WTC11 (cell line): ENCODE results near the gene PPIP5K2. TPM values are rescaled to one million over a fixed set of nuclear protein-coding genes. Genes with fewer than 3 reads are reported as not detected.

ENCODE experiments used
- ATAC-seq: fragments of 200-7000 bp; cut with Tn5 transposase; 2 replicates; pipeline ENCODE4 v1.10.0; 2021; ENCODE audit warnings: mild to moderate bottlenecking, moderate library complexity
- CTCF ChIA-PET: fragments of 300-600 bp; sonication (Branson Sonifier 250); formaldehyde crosslinking; loops from one replicate; lab custom pipeline; 2021; ENCODE audit warnings: antibody characterized with exemption; lab: Charles Lee
- POLR2A ChIA-PET: fragments of 350-600 bp; sonication (Branson Sonifier 250); formaldehyde crosslinking; loops from one replicate; lab custom pipeline; 2021; ENCODE audit warnings: antibody characterized with exemption; lab: Charles Lee
- DNase-seq: peaks from one replicate; pipeline ENCODE4 v3.0.0; 2021; ENCODE audit warnings: low spot score
- H3K27ac Mint-ChIP-seq: 2 replicates; pipeline ENCODE4 v1.8.0; 2021; ENCODE audit warnings: mixed read lengths
- H3K27me3 Mint-ChIP-seq: 2 replicates; pipeline ENCODE4 v1.8.0; 2021; ENCODE audit warnings: low read depth, mild to moderate bottlenecking, moderate library complexity, mixed read lengths
- H3K36me3 Mint-ChIP-seq: 2 replicates; pipeline ENCODE4 v1.8.0; 2021; ENCODE audit warnings: mixed read lengths
- H3K4me1 Mint-ChIP-seq: 2 replicates; pipeline ENCODE4 v1.8.0; 2022; ENCODE audit warnings: mixed read lengths
- H3K4me3 Mint-ChIP-seq: 2 replicates; pipeline ENCODE4 v1.8.0; 2021; ENCODE audit warnings: mild to moderate bottlenecking, moderate library complexity, mixed read lengths
- H3K9me3 Mint-ChIP-seq: 2 replicates; pipeline ENCODE4 v1.8.0; 2021; ENCODE audit warnings: mixed read lengths
- ATF1 ChIP-seq: sonication (generic); formaldehyde crosslinking; IDR thresholded peaks from 2 replicates; pipeline ENCODE4 v1.8.1; 2023; ENCODE audit warnings: mild to moderate bottlenecking, moderate library complexity, missing genetic modification reagents
- CTCF ChIP-seq: fragments of 200-600 bp; IDR thresholded peaks from 2 replicates; pipeline ENCODE4 v1.8.0; 2022; ENCODE audit warnings: antibody characterized with exemption
- ESRRA ChIP-seq: sonication (generic); formaldehyde crosslinking; IDR thresholded peaks from 2 replicates; pipeline ENCODE4 v1.8.1; 2022; ENCODE audit warnings: mild to moderate bottlenecking, missing genetic modification reagents, borderline replicate concordance
- ETV6 ChIP-seq: sonication (generic); formaldehyde crosslinking; IDR thresholded peaks from 2 replicates; pipeline ENCODE4 v1.8.1; 2022; ENCODE audit warnings: mild to moderate bottlenecking, missing genetic modification reagents
- FOXJ3 ChIP-seq: sonication (generic); formaldehyde crosslinking; IDR thresholded peaks from 2 replicates; pipeline ENCODE4 v1.9.0; 2021; ENCODE audit warnings: missing genetic modification reagents, mild to moderate bottlenecking, borderline replicate concordance
- FOXP4 ChIP-seq: sonication (generic); formaldehyde crosslinking; IDR thresholded peaks from 2 replicates; pipeline ENCODE4 v1.8.0; 2022; ENCODE audit warnings: mild to moderate bottlenecking, missing genetic modification reagents
- GABPB1 ChIP-seq: sonication (generic); formaldehyde crosslinking; IDR thresholded peaks from 2 replicates; pipeline ENCODE4 v1.8.1; 2023; ENCODE audit warnings: mild to moderate bottlenecking, missing genetic modification reagents
- MAX ChIP-seq: sonication (generic); formaldehyde crosslinking; IDR thresholded peaks from 2 replicates; pipeline ENCODE4 v1.8.0; 2022; ENCODE audit warnings: mild to moderate bottlenecking, missing genetic modification reagents
- MXD4 ChIP-seq: fragments of 250-450 bp; sonication (Bioruptor Pico); IDR thresholded peaks from 2 replicates; pipeline ENCODE4 v1.8.0; 2021; ENCODE audit warnings: mild to moderate bottlenecking, moderate library complexity, borderline replicate concordance
- MYBL2 ChIP-seq: sonication (generic); formaldehyde crosslinking; IDR thresholded peaks from 2 replicates; pipeline ENCODE4 v1.8.1; 2023; ENCODE audit warnings: mild to moderate bottlenecking, moderate library complexity, missing genetic modification reagents
- NR1H2 ChIP-seq: sonication (generic); formaldehyde crosslinking; IDR thresholded peaks from 2 replicates; pipeline ENCODE4 v1.9.0; 2021; ENCODE audit warnings: mild to moderate bottlenecking, moderate library complexity, missing genetic modification reagents
- RELA ChIP-seq: sonication (generic); formaldehyde crosslinking; IDR thresholded peaks from 2 replicates; pipeline ENCODE4 v1.8.1; 2022; ENCODE audit warnings: missing genetic modification reagents, mild to moderate bottlenecking, borderline replicate concordance
- SMAD3 ChIP-seq: sonication (generic); formaldehyde crosslinking; IDR thresholded peaks from 2 replicates; pipeline ENCODE4 v1.8.0; 2022; ENCODE audit warnings: missing genetic modification reagents, mild to moderate bottlenecking, borderline replicate concordance
- TCF7 ChIP-seq: sonication (generic); formaldehyde crosslinking; IDR thresholded peaks from 2 replicates; pipeline ENCODE4 v1.8.0; 2022; ENCODE audit warnings: mild to moderate bottlenecking, low read depth, missing genetic modification reagents, moderate library complexity
- TEAD1 ChIP-seq: sonication (generic); formaldehyde crosslinking; IDR thresholded peaks from 2 replicates; pipeline ENCODE4 v1.8.0; 2022; ENCODE audit warnings: mild to moderate bottlenecking, missing genetic modification reagents
- TP53 ChIP-seq: sonication (generic); formaldehyde crosslinking; IDR thresholded peaks from 2 replicates; pipeline ENCODE4 v1.8.1; 2023; ENCODE audit warnings: mild to moderate bottlenecking, missing genetic modification reagents
- ZNF121 ChIP-seq: sonication (generic); formaldehyde crosslinking; IDR thresholded peaks from 2 replicates; pipeline ENCODE4 v1.8.0; 2023; ENCODE audit warnings: missing genetic modification reagents
- ZNF232 ChIP-seq: sonication (generic); formaldehyde crosslinking; IDR thresholded peaks from 2 replicates; pipeline ENCODE4 v1.8.0; 2022; ENCODE audit warnings: mild to moderate bottlenecking, missing genetic modification reagents
- ZNF263 ChIP-seq: sonication (generic); formaldehyde crosslinking; IDR thresholded peaks from 2 replicates; pipeline ENCODE4 v1.8.1; 2022; ENCODE audit warnings: low read depth, mild to moderate bottlenecking, moderate library complexity, missing genetic modification reagents
- ZNF281 ChIP-seq: sonication (generic); formaldehyde crosslinking; IDR thresholded peaks from 2 replicates; pipeline ENCODE4 v1.8.0; 2023; ENCODE audit warnings: mild to moderate bottlenecking, missing genetic modification reagents
- total RNA-seq: library from RNA; stranded (reverse); gene quantifications from 3 replicates; pipeline ENCODE4 v1.2.3, GENCODE V29; 2021
- TF ChIP-seq, protein P1 (sequence below): sonication (generic); formaldehyde crosslinking; IDR thresholded peaks from 2 replicates; pipeline ENCODE4 v1.8.1; 2022; ENCODE audit warnings: low read depth, missing genetic modification reagents, borderline replicate concordance
- TF ChIP-seq, protein P2 (sequence below): sonication (generic); formaldehyde crosslinking; IDR thresholded peaks from 2 replicates; pipeline ENCODE4 v1.8.1; 2023; ENCODE audit warnings: mild to moderate bottlenecking, missing genetic modification reagents

The PPIP5K2 gene
- total RNA-seq, 1 experiment from 2014 or later: 67.6 TPM

- no peak for TF ChIP-seq ESRRA (CRISPR knock-in tag)
- no peak for TF ChIP-seq TEAD1 (CRISPR knock-in tag)
- no peak for TF ChIP-seq TCF7 (CRISPR knock-in tag)
- TF ChIP-seq, protein P1, sequence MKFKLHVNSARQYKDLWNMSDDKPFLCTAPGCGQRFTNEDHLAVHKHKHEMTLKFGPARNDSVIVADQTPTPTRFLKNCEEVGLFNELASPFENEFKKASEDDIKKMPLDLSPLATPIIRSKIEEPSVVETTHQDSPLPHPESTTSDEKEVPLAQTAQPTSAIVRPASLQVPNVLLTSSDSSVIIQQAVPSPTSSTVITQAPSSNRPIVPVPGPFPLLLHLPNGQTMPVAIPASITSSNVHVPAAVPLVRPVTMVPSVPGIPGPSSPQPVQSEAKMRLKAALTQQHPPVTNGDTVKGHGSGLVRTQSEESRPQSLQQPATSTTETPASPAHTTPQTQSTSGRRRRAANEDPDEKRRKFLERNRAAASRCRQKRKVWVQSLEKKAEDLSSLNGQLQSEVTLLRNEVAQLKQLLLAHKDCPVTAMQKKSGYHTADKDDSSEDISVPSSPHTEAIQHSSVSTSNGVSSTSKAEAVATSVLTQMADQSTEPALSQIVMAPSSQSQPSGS: no peak
- no peak for TF ChIP-seq ZNF121
- ChIA-PET CTCF (interaction anchor here (7.6 kb wide), 1 partner anchor 13 kb away, joined by 55 read pairs; no protein-coding TSS in a partner anchor), POLR2A (no interaction called here)
- Mint-ChIP-seq H3K27ac (no peak overlapping the region), H3K36me3 (no peaks in the 10 kb centered on the region), H3K27me3 (no peaks in the 10 kb centered on the region), H3K9me3 (no peaks in the 10 kb centered on the region), H3K4me1 (peaks cover 12% of the 10 kb centered on the region; the same call in 1 of the 2 replicates), H3K4me3 (no peak overlapping the region)
- ATAC-seq: no peak
- DNase-seq: no peak
These were observed 90.9 kb downstream of the PPIP5K2 start for GRCh38 chr5:103210952-103211351.

- ChIA-PET CTCF (interaction anchor here (7.6 kb wide), 1 partner anchor 13 kb away, joined by 55 read pairs; no protein-coding TSS in a partner anchor), POLR2A (no interaction called here)
- Mint-ChIP-seq H3K36me3 (no peaks in the 10 kb centered on the region), H3K27ac (no peak overlapping the region; the same call in 1 of the 2 replicates), H3K4me1 (peaks cover 14% of the 10 kb centered on the region; the same call in 1 of the 2 replicates), H3K9me3 (no peaks in the 10 kb centered on the region), H3K4me3 (no peak overlapping the region), H3K27me3 (no peaks in the 10 kb centered on the region)
- DNase-seq: no peak
- TF ChIP-seq NR1H2 (CRISPR knock-in tag) (no peak), MYBL2 (CRISPR knock-in tag) (no peak), ZNF263 (CRISPR knock-in tag) (no peak), ZNF281 (CRISPR knock-in tag) (no peak), MXD4 (CRISPR knock-in tag) (no peak), ATF1 (CRISPR knock-in tag) (no peak), TP53 (CRISPR knock-in tag) (no peak), ZNF232 (no peak), ETV6 (CRISPR knock-in tag) (no peak), GABPB1 (CRISPR knock-in tag) (no peak), SMAD3 (CRISPR knock-in tag) (no peak), FOXP4 (CRISPR knock-in tag) (no peak), CTCF (no peak), MAX (CRISPR knock-in tag) (no peak), FOXJ3 (no peak), RELA (no peak)
- TF ChIP-seq, protein P2, sequence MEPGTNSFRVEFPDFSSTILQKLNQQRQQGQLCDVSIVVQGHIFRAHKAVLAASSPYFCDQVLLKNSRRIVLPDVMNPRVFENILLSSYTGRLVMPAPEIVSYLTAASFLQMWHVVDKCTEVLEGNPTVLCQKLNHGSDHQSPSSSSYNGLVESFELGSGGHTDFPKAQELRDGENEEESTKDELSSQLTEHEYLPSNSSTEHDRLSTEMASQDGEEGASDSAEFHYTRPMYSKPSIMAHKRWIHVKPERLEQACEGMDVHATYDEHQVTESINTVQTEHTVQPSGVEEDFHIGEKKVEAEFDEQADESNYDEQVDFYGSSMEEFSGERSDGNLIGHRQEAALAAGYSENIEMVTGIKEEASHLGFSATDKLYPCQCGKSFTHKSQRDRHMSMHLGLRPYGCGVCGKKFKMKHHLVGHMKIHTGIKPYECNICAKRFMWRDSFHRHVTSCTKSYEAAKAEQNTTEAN (CRISPR knock-in tag): no peak
- no peak for ATAC-seq
These were observed 91.8 kb downstream of the PPIP5K2 start for GRCh38 chr5:103211576-103212561.
